NCI-H774 (cell line): ENCODE results near the gene CEP128.

Experiments
- DNase-seq: peaks from one replicate; lab custom pipeline; 2025; lab: John Stamatoyannopoulos, UW

CEP128 gene

GRCh38 chr14:80485764-80486163, 455.8 kb downstream of the CEP128 start:
- DNase-seq: no peak

GRCh38 chr14:80483331-80483730, 458.2 kb downstream of the CEP128 start:
- DNase-seq: no peak

- DNase-seq: no peak
Measured at GRCh38 chr14:80477388-80478160, 464.0 kb downstream of the CEP128 start.

- DNase-seq: no peak
Measured at GRCh38 chr14:80475074-80475473, 466.5 kb downstream of the CEP128 start.

GRCh38 chr14:80468331-80469122, 473.0 kb downstream of the CEP128 start:
- no peak for DNase-seq

GRCh38 chr14:80465546-80466220, 475.9 kb downstream of the CEP128 start:
- no peak for DNase-seq

- DNase-seq: no peak
Measured at GRCh38 chr14:80464531-80465149, 476.9 kb downstream of the CEP128 start.

GRCh38 chr14:80456209-80456608, 485.3 kb downstream of the CEP128 start:
- no peak for DNase-seq

GRCh38 chr14:80455031-80455430, 486.5 kb downstream of the CEP128 start:
- no peak for DNase-seq

- DNase-seq: no peak
Measured at GRCh38 chr14:80448267-80448666, 493.3 kb downstream of the CEP128 start.

- no peak for DNase-seq
Measured at GRCh38 chr14:80447392-80447791, 494.1 kb downstream of the CEP128 start.
